ENCODE results near the gene CTRB1. TPM values are rescaled to one million over a fixed set of nuclear protein-coding genes. Genes with fewer than 3 reads are reported as not detected.

Gene CTRB1
- total RNA-seq, 1 experiment from 2014 or later, result not detected

DNA sequence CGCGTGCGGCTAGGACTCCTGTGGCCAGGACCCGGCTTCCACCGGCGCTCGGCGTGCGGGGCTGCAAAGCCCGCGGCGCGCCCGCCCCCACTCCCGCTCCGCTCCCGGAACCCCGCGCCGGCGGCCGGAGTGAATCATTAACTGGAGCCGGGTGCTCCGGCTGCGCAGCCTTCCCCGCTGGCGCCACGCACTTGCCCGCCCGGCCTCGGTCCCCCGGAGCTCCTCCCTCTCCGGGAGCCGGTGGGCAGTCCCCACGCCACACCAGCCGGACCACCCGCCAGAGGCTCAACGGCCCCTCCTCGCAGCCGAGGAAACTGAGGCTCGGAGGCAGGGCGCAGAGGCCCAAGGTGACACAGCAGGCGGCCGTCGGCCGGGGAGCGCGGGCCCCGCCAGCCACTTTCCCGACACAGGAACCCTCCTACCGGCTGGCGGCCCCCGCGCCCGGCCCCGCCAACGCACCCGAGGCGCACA lies 32.1 kb downstream of the CTRB1 start:
- H3K4me1 ChIP-seq (ENCODE audit: insufficient read depth, low read length, poor library complexity, severe bottlenecking), result peaks cover 39% of the 10 kb centered on the region
- no peaks in the 10 kb centered on the region for H3K9me3 ChIP-seq (ENCODE audit: low read depth, low read length, poor library complexity, severe bottlenecking)
- BruUV-seq (replicated peaks), result no TSS peak
- TF ChIP-seq, protein P1, sequence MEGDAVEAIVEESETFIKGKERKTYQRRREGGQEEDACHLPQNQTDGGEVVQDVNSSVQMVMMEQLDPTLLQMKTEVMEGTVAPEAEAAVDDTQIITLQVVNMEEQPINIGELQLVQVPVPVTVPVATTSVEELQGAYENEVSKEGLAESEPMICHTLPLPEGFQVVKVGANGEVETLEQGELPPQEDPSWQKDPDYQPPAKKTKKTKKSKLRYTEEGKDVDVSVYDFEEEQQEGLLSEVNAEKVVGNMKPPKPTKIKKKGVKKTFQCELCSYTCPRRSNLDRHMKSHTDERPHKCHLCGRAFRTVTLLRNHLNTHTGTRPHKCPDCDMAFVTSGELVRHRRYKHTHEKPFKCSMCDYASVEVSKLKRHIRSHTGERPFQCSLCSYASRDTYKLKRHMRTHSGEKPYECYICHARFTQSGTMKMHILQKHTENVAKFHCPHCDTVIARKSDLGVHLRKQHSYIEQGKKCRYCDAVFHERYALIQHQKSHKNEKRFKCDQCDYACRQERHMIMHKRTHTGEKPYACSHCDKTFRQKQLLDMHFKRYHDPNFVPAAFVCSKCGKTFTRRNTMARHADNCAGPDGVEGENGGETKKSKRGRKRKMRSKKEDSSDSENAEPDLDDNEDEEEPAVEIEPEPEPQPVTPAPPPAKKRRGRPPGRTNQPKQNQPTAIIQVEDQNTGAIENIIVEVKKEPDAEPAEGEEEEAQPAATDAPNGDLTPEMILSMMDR (conservative IDR thresholded peaks at IDR 0.05; ENCODE audit: low read depth, low read length), result no peak
- no peak for TF ChIP-seq EZH2 (IDR thresholded peaks at IDR 0.05; ENCODE audit: borderline replicate concordance, low read depth, low read length, poor library complexity, severe bottlenecking)
- intact Hi-C loops (cut with micrococcal nuclease; ENCODE audit: unreplicated experiment), result no loop called here
- H3K27ac ChIP-seq (ENCODE audit: low read depth, low read length, poor library complexity, severe bottlenecking), result peak overlapping the region; percentile 84
- H3K27me3 ChIP-seq (replicated peaks; ENCODE audit: insufficient read depth, low read depth, low read length, poor library complexity), result no peaks in the 10 kb centered on the region
- peak overlapping the region; percentile 93 for H3K4me3 ChIP-seq (ENCODE audit: low read depth, low read length, poor library complexity, severe bottlenecking)
- ChIA-PET CTCF (interaction anchor here (0.5 to 1.9 kb wide), 2 partner anchors 113 to 135 kb away, joined by 4 to 5 read pairs; no protein-coding TSS in a partner anchor), POLR2A (ENCODE audit: low non-redundant PET) (no interaction called here)
- peak; percentile 34 for DNase-seq (ENCODE audit: low spot score)
- H3K36me3 ChIP-seq (ENCODE audit: insufficient read depth, low read length, poor library complexity, severe bottlenecking), result no peaks in the 10 kb centered on the region

GRCh38 chr16:75251280-75252048 lies 32.7 kb downstream of the CTRB1 start, which contains the start of gene BCAR1:
Gene BCAR1, minus strand, starts transcription at chr16:75251624. Its CDS starts 142 bp downstream, at chr16:75251482.
- peak; percentile 89 for DNase-seq (ENCODE audit: low spot score)
- H3K27ac ChIP-seq (ENCODE audit: low read depth, low read length, poor library complexity, severe bottlenecking), result peak within 1 kb of the TSS; percentile 86
- no peaks in the 10 kb centered on the region for H3K27me3 ChIP-seq (replicated peaks; ENCODE audit: insufficient read depth, low read depth, low read length, poor library complexity)
- POLR2A ChIA-PET (ENCODE audit: low non-redundant PET), result no interaction called here
- CTCF ChIA-PET, result no interaction called here
- BruUV-seq (replicated peaks), result no TSS peak
- peak within 1 kb of the TSS; percentile 93 for H3K4me3 ChIP-seq (ENCODE audit: low read depth, low read length, poor library complexity, severe bottlenecking)
- H3K36me3 ChIP-seq (ENCODE audit: insufficient read depth, low read length, poor library complexity, severe bottlenecking), result no peaks in the 10 kb centered on the region
- intact Hi-C loops (cut with micrococcal nuclease; ENCODE audit: unreplicated experiment), result no loop called here
- H3K4me1 ChIP-seq (ENCODE audit: insufficient read depth, low read length, poor library complexity, severe bottlenecking), result peaks cover 45% of the 10 kb centered on the region
- no peaks in the 10 kb centered on the region for H3K9me3 ChIP-seq (ENCODE audit: low read depth, low read length, poor library complexity, severe bottlenecking)
- no peak for TF ChIP-seq EZH2 (IDR thresholded peaks at IDR 0.05; ENCODE audit: borderline replicate concordance, low read depth, low read length, poor library complexity, severe bottlenecking)
- TF ChIP-seq, protein P1 (conservative IDR thresholded peaks at IDR 0.05; ENCODE audit: low read depth, low read length), result no peak

GRCh38 chr16:75252049-75252864 lies 33.5 kb downstream of the CTRB1 start:
- no peaks in the 10 kb centered on the region for H3K9me3 ChIP-seq (ENCODE audit: low read depth, low read length, poor library complexity, severe bottlenecking)
- intact Hi-C loops (cut with micrococcal nuclease; ENCODE audit: unreplicated experiment), result no loop called here
- CTCF ChIA-PET, result no interaction called here
- no peaks in the 10 kb centered on the region for H3K36me3 ChIP-seq (ENCODE audit: insufficient read depth, low read length, poor library complexity, severe bottlenecking)
- H3K4me1 ChIP-seq (ENCODE audit: insufficient read depth, low read length, poor library complexity, severe bottlenecking), result peaks cover 52% of the 10 kb centered on the region
- DNase-seq (ENCODE audit: low spot score), result no peak
- no peak overlapping the region for H3K4me3 ChIP-seq (ENCODE audit: low read depth, low read length, poor library complexity, severe bottlenecking)
- POLR2A ChIA-PET (ENCODE audit: low non-redundant PET), result no interaction called here
- no peak for TF ChIP-seq EZH2 (IDR thresholded peaks at IDR 0.05; ENCODE audit: borderline replicate concordance, low read depth, low read length, poor library complexity, severe bottlenecking)
- TF ChIP-seq, protein P1 (conservative IDR thresholded peaks at IDR 0.05; ENCODE audit: low read depth, low read length), result no peak
- BruUV-seq (replicated peaks), result no TSS peak
- H3K27ac ChIP-seq (ENCODE audit: low read depth, low read length, poor library complexity, severe bottlenecking), result peak overlapping the region; percentile 86
- H3K27me3 ChIP-seq (replicated peaks; ENCODE audit: insufficient read depth, low read depth, low read length, poor library complexity), result no peaks in the 10 kb centered on the region
